Immature natural killer cell (primary cell): ENCODE data around the gene FAM13A. TPM values are rescaled to one million over a fixed set of nuclear protein-coding genes. Genes with fewer than 3 reads are reported as not detected.
"Not testable (repeated sequence)": the region's sequence is repeated elsewhere in the genome, so short reads cannot be mapped to it uniquely, and the experiment has no call there.

Experiments used
- DNase-seq, 3 donors: peaks; one replicate each; pipeline ENCODE4 v3.0.0; 2022; ENCODE audit warnings: mixed read lengths in 1 of 3
- H3K27ac Mint-ChIP-seq, 6 donors: one replicate each; pipeline ENCODE4 v1.8.0; 2020; ENCODE audit warnings: mixed read lengths in 6 of 6, mild to moderate bottlenecking in 5 of 6, inconsistent platforms in 4 of 6, moderate library complexity in 3 of 6
- H3K27me3 Mint-ChIP-seq, 3 donors: one replicate each; pipeline ENCODE4 v1.8.0; 2020 to 2021; ENCODE audit warnings: low read depth in 3 of 3, mild to moderate bottlenecking in 3 of 3, mixed read lengths in 3 of 3, moderate library complexity in 3 of 3, inconsistent platforms in 1 of 3
- H3K36me3 Mint-ChIP-seq, 3 donors: one replicate each; pipeline ENCODE4 v1.8.0; 2020; ENCODE audit warnings: mixed read lengths in 3 of 3, inconsistent platforms in 2 of 3, mild to moderate bottlenecking in 2 of 3
- H3K4me1 Mint-ChIP-seq, 2 donors: one replicate each; pipeline ENCODE4 v1.8.0; 2020; ENCODE audit warnings: inconsistent platforms in 2 of 2, mild to moderate bottlenecking in 2 of 2, mixed read lengths in 2 of 2, moderate library complexity in 1 of 2
- H3K4me3 Mint-ChIP-seq, 5 donors: one replicate each; pipeline ENCODE4 v1.8.0; 2020; ENCODE audit warnings: mild to moderate bottlenecking in 5 of 5, mixed read lengths in 5 of 5, inconsistent platforms in 3 of 5, moderate library complexity in 3 of 5
- H3K9me3 Mint-ChIP-seq, 6 donors: one replicate each; pipeline ENCODE4 v1.8.0; 2020; ENCODE audit warnings: mild to moderate bottlenecking in 6 of 6, mixed read lengths in 6 of 6, inconsistent platforms in 4 of 6, moderate library complexity in 3 of 6
- polyA plus RNA-seq, 3 donors: library from polyadenylated mRNA; unstranded; fragments of 300-500 nt; fragmentation: Illumina TruSeq; gene quantifications; one replicate each; pipeline ENCODE4 v1.2.3, GENCODE V29; 2021

The FAM13A gene
- polyA plus RNA-seq, 3 donors from 2014 or later = 1.5 to 3.4 (median 1.7) TPM

- Mint-ChIP-seq H3K4me3 (peak overlapping the region in 3 of 5 donors; percentile 1 to 23 (median 7)), H3K27me3 (peaks cover 0 to 13% (median 7%) of the 10 kb centered on the region in 3 donors), H3K27ac (peak overlapping the region in 1 of 6 donors; percentile 11), H3K9me3 (peaks cover 0 to 19% (median 5%) of the 10 kb centered on the region in 6 donors), H3K4me1 (peaks cover 7 to 16% of the 10 kb centered on the region in 2 donors)
- not testable (repeated sequence) for DNase-seq, H3K36me3 Mint-ChIP-seq
Observed at GRCh38 chr4:89057844-89058243, 859 bp upstream of the FAM13A start.

GRCh38 chr4:89056292-89056952 lies 563 bp downstream of the FAM13A start:
- peaks cover 0 to 13% (median 4%) of the 10 kb centered on the region in 3 donors for H3K27me3 Mint-ChIP-seq
- peaks cover 0 to 9% (median 4%) of the 10 kb centered on the region in 6 donors for H3K9me3 Mint-ChIP-seq
- no peak overlapping the region for H3K27ac Mint-ChIP-seq
- no peaks in the 10 kb centered on the region for H3K36me3 Mint-ChIP-seq
- peak overlapping the region in 3 of 5 donors; percentile 23 to 26 (median 23) for H3K4me3 Mint-ChIP-seq
- no peak for DNase-seq
- H3K4me1 Mint-ChIP-seq = peaks cover 7 to 16% of the 10 kb centered on the region in 2 donors

GRCh38 chr4:89055157-89056080 lies 1.6 kb downstream of the FAM13A start:
- no peak overlapping the region for H3K4me3 Mint-ChIP-seq
- no peak for DNase-seq
- peaks cover 7 to 16% of the 10 kb centered on the region in 2 donors for H3K4me1 Mint-ChIP-seq
- no peak overlapping the region for H3K27ac Mint-ChIP-seq
- peaks cover 0 to 1% (median 0%) of the 10 kb centered on the region in 6 donors for H3K9me3 Mint-ChIP-seq
- peaks cover 0 to 8% (median 3%) of the 10 kb centered on the region in 3 donors for H3K27me3 Mint-ChIP-seq
- no peaks in the 10 kb centered on the region for H3K36me3 Mint-ChIP-seq

- H3K4me1 Mint-ChIP-seq = peaks cover 7 to 16% of the 10 kb centered on the region in 2 donors
- H3K36me3 Mint-ChIP-seq = no peaks in the 10 kb centered on the region
- H3K4me3 Mint-ChIP-seq = no peak overlapping the region
- no peak for DNase-seq
- H3K27me3 Mint-ChIP-seq = peaks cover 0 to 8% (median 4%) of the 10 kb centered on the region in 3 donors
- H3K9me3 Mint-ChIP-seq = peaks cover 0 to 1% (median 0%) of the 10 kb centered on the region in 6 donors
- H3K27ac Mint-ChIP-seq = no peak overlapping the region
Observed at GRCh38 chr4:89054627-89055026, 2.4 kb downstream of the FAM13A start.

- Mint-ChIP-seq H3K36me3 (no peaks in the 10 kb centered on the region), H3K4me3 (no peak overlapping the region), H3K9me3 (peaks cover 0 to 1% (median 0%) of the 10 kb centered on the region in 6 donors), H3K4me1 (no peaks in the 10 kb centered on the region), H3K27ac (no peak overlapping the region), H3K27me3 (peaks cover 0 to 4% (median 2%) of the 10 kb centered on the region in 3 donors)
- DNase-seq = no peak
Observed at GRCh38 chr4:89049853-89050252, 7.1 kb downstream of the FAM13A start.

GRCh38 chr4:89048906-89049601 lies 7.9 kb downstream of the FAM13A start:
- peaks cover 0 to 4% (median 0%) of the 10 kb centered on the region in 3 donors for H3K27me3 Mint-ChIP-seq
- DNase-seq = no peak
- no peak overlapping the region for H3K4me3 Mint-ChIP-seq
- H3K27ac Mint-ChIP-seq = no peak overlapping the region
- H3K9me3 Mint-ChIP-seq = peaks cover 0 to 1% (median 0%) of the 10 kb centered on the region in 6 donors
- no peaks in the 10 kb centered on the region for H3K4me1 Mint-ChIP-seq
- no peaks in the 10 kb centered on the region for H3K36me3 Mint-ChIP-seq

- no peak for DNase-seq
- Mint-ChIP-seq H3K4me3 (no peak overlapping the region), H3K36me3 (no peaks in the 10 kb centered on the region), H3K4me1 (no peaks in the 10 kb centered on the region), H3K27me3 (no peaks in the 10 kb centered on the region), H3K9me3 (no peaks in the 10 kb centered on the region), H3K27ac (no peak overlapping the region)
Observed at GRCh38 chr4:89044147-89044900, 12.7 kb downstream of the FAM13A start.

GRCh38 chr4:89042055-89042454 lies 14.9 kb downstream of the FAM13A start:
- Mint-ChIP-seq H3K4me1 (no peaks in the 10 kb centered on the region), H3K36me3 (no peaks in the 10 kb centered on the region)

GRCh38 chr4:89039730-89040338 lies 17.2 kb downstream of the FAM13A start:
- Mint-ChIP-seq H3K9me3 (peaks cover 0 to 18% (median 5%) of the 10 kb centered on the region in 6 donors), H3K4me1 (no peaks in the 10 kb centered on the region), H3K27me3 (peaks cover 0 to 4% (median 0%) of the 10 kb centered on the region in 3 donors), H3K4me3 (no peak overlapping the region), H3K36me3 (peaks cover 5 to 9% (median 5%) of the 10 kb centered on the region in 3 donors), H3K27ac (no peak overlapping the region)
- no peak for DNase-seq

More at GRCh38 chr4:89042055-89042454, 14.9 kb downstream of the FAM13A start:
- H3K4me3 Mint-ChIP-seq = no peak overlapping the region
- H3K27me3 Mint-ChIP-seq = peaks cover 0 to 3% (median 0%) of the 10 kb centered on the region in 3 donors
- DNase-seq = no peak
- H3K27ac Mint-ChIP-seq = no peak overlapping the region
- H3K9me3 Mint-ChIP-seq = peaks cover 0 to 3% (median 0%) of the 10 kb centered on the region in 6 donors

GRCh38 chr4:89036535-89036934 lies 20.4 kb downstream of the FAM13A start:
- no peak for DNase-seq
- no peaks in the 10 kb centered on the region for H3K4me1 Mint-ChIP-seq
- peaks cover 5 to 9% (median 5%) of the 10 kb centered on the region in 3 donors for H3K36me3 Mint-ChIP-seq
- no peak overlapping the region for H3K27ac Mint-ChIP-seq
- peaks cover 0 to 4% (median 2%) of the 10 kb centered on the region in 3 donors for H3K27me3 Mint-ChIP-seq
- no peak overlapping the region for H3K4me3 Mint-ChIP-seq
- peaks cover 0 to 19% (median 5%) of the 10 kb centered on the region in 6 donors for H3K9me3 Mint-ChIP-seq

GRCh38 chr4:89031272-89031671 lies 25.7 kb downstream of the FAM13A start:
- Mint-ChIP-seq H3K36me3 (peaks cover 5 to 9% (median 5%) of the 10 kb centered on the region in 3 donors), H3K4me3 (no peak overlapping the region)
- no peak for DNase-seq

GRCh38 chr4:89029591-89029990 lies 27.4 kb downstream of the FAM13A start:
- Mint-ChIP-seq H3K4me3 (no peak overlapping the region), H3K4me1 (no peaks in the 10 kb centered on the region), H3K27ac (no peak overlapping the region), H3K27me3 (peaks cover 0 to 3% (median 2%) of the 10 kb centered on the region in 3 donors), H3K36me3 (no peaks in the 10 kb centered on the region), H3K9me3 (no peaks in the 10 kb centered on the region)
- no peak for DNase-seq

More at GRCh38 chr4:89031272-89031671, 25.7 kb downstream of the FAM13A start:
- no peaks in the 10 kb centered on the region for H3K4me1 Mint-ChIP-seq
- no peak overlapping the region for H3K27ac Mint-ChIP-seq
- H3K9me3 Mint-ChIP-seq = peaks cover 0 to 13% (median 5%) of the 10 kb centered on the region in 6 donors
- peaks cover 1 to 3% (median 2%) of the 10 kb centered on the region in 3 donors for H3K27me3 Mint-ChIP-seq
